Measurements from ENCODE around the gene PPME1. TPM values are rescaled to one million over a fixed set of nuclear protein-coding genes. Genes with fewer than 3 reads are reported as not detected.
"Not testable (repeated sequence)": the region's sequence is repeated elsewhere in the genome, so short reads cannot be mapped to it uniquely, and the experiment has no call there.

PPME1 gene
- total RNA-seq, 2 experiments from 2014 or later, result 13.7 to 16.3 TPM

GRCh38 chr11:74139151-74139918 lies 31.8 kb upstream of the PPME1 start:
- Mint-ChIP-seq H3K27ac (no peak overlapping the region), H3K36me3 (ENCODE audit: low read depth) (peaks cover 52% of the 10 kb centered on the region), H3K4me3 (no peak overlapping the region), H3K9me3 (no peaks in the 10 kb centered on the region), H3K27me3 (no peaks in the 10 kb centered on the region), H3K4me1 (ENCODE audit: low read depth) (peaks cover 4% of the 10 kb centered on the region)
- no peak overlapping the region for H3K27ac ChIP-seq (ENCODE audit: low read depth in 1 of 2, low read length in 2 of 2)
- no peaks in the 10 kb centered on the region for H3K27me3 ChIP-seq (ENCODE audit: control insufficient read depth in 1 of 2, insufficient read depth in 2 of 2, low read length in 2 of 2)
- no peaks in the 10 kb centered on the region for H3K4me1 ChIP-seq (ENCODE audit: insufficient read depth, low read length)
- no peak for ATAC-seq (ENCODE audit: poor library complexity)
- H3K9me3 ChIP-seq (ENCODE audit: control insufficient read depth in 1 of 2, insufficient read depth in 1 of 2, low read length in 2 of 2), result no peaks in the 10 kb centered on the region
- intact Hi-C loops (cut with DNase I, micrococcal nuclease), result no loop called here
- ChIA-PET CTCF (no interaction called here), POLR2A (no interaction called here)
- H3K4me3 ChIP-seq (ENCODE audit: low read length), result no peak overlapping the region
- TF ChIP-seq CTCF (IDR thresholded peaks at IDR 0.05), result no peak
- H3K36me3 ChIP-seq (ENCODE audit: insufficient read depth, low read length), result peaks cover 30% of the 10 kb centered on the region
- DNase-seq, result no peak

- H3K4me1 ChIP-seq (ENCODE audit: insufficient read depth, low read length); POLR2A ChIA-PET; H3K4me1 Mint-ChIP-seq (ENCODE audit: low read depth); CTCF ChIA-PET; H3K4me3 ChIP-seq (ENCODE audit: low read length); ATAC-seq (ENCODE audit: poor library complexity); H3K4me3 Mint-ChIP-seq; H3K9me3 Mint-ChIP-seq; intact Hi-C loops (cut with DNase I, micrococcal nuclease); H3K27me3 ChIP-seq (ENCODE audit: control insufficient read depth in 1 of 2, insufficient read depth in 2 of 2, low read length in 2 of 2); H3K9me3 ChIP-seq (ENCODE audit: control insufficient read depth in 1 of 2, insufficient read depth in 1 of 2, low read length in 2 of 2); H3K27ac Mint-ChIP-seq; DNase-seq; H3K27me3 Mint-ChIP-seq; H3K27ac ChIP-seq (ENCODE audit: low read depth in 1 of 2, low read length in 2 of 2): not testable (repeated sequence)
- H3K36me3 Mint-ChIP-seq (ENCODE audit: low read depth), result peaks cover 52% of the 10 kb centered on the region
- H3K36me3 ChIP-seq (ENCODE audit: insufficient read depth, low read length), result peaks cover 30% of the 10 kb centered on the region
These were observed 31.1 kb upstream of the PPME1 start for GRCh38 chr11:74139919-74140431.

GRCh38 chr11:74141241-74141695 lies 29.8 kb upstream of the PPME1 start:
- no peak overlapping the region for H3K27ac Mint-ChIP-seq
- H3K4me3 Mint-ChIP-seq, result no peak overlapping the region
- no peaks in the 10 kb centered on the region for H3K9me3 Mint-ChIP-seq
- H3K4me1 ChIP-seq (ENCODE audit: insufficient read depth, low read length), result no peaks in the 10 kb centered on the region
- H3K36me3 Mint-ChIP-seq (ENCODE audit: low read depth), result peaks cover 49% of the 10 kb centered on the region
- H3K9me3 ChIP-seq (ENCODE audit: control insufficient read depth in 1 of 2, insufficient read depth in 1 of 2, low read length in 2 of 2), result no peaks in the 10 kb centered on the region
- POLR2A ChIA-PET, result no interaction called here
- no peak overlapping the region for H3K27ac ChIP-seq (ENCODE audit: low read depth in 1 of 2, low read length in 2 of 2)
- intact Hi-C loops (cut with DNase I, micrococcal nuclease), result no loop called here
- peaks cover 4% of the 10 kb centered on the region for H3K4me1 Mint-ChIP-seq (ENCODE audit: low read depth)
- ATAC-seq (ENCODE audit: poor library complexity) (no peak), DNase-seq (no peak)
- H3K4me3 ChIP-seq (ENCODE audit: low read length), result no peak overlapping the region
- TF ChIP-seq CTCF (IDR thresholded peaks at IDR 0.05), result no peak
- no peaks in the 10 kb centered on the region for H3K27me3 Mint-ChIP-seq
- no peaks in the 10 kb centered on the region for H3K27me3 ChIP-seq (ENCODE audit: control insufficient read depth in 1 of 2, insufficient read depth in 2 of 2, low read length in 2 of 2)
- CTCF ChIA-PET, result no interaction called here
- H3K36me3 ChIP-seq (ENCODE audit: insufficient read depth, low read length), result peaks cover 28% of the 10 kb centered on the region

Measured in CD4-positive, alpha-beta T cell (primary cell).